ENCODE measurements around the gene SLC7A6.

DNA sequence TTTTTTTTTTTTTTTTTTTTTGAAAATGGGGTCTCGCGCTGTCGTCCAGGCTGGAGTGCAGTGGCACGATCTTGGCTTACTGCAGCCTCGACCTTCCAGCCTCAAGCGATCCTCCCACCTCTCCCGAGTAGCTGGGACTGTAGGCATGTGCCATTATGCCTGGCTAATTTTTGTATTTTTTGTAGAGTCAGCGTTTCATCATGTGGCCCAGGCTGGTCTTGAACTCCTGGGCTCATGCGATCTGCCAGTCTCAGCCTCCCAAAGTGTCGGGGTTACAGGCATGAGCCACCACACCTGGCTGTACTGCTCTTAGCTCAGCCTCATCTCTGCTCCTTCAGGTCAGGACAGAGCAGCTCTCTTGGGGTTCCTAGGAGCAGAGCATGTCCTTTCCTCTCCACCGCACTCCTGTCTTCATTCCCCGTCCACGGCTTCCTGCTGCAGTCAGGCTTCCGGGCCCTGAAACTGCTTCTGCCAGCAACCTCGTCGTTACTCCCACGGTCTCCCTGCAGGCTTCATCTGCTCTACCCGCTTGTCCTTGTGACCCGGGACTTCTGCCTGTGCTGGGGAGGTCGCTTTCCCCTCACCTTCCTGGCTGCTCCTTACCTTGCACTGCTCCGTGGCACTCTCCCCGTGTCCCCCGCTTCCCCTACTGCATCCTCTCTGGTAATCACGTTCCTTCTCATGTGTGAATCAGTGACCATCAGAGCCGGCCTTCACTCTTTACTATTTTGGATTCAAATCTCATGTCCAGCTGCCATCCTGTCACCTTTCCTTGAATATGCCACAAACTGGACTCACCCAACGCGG, 84.5 kb downstream of the SLC7A6 start:
- no peak for TF ChIP-seq EZH2 (IDR thresholded peaks at IDR 0.05; ENCODE audit: low read depth, low read length, severe bottlenecking)
- no peak for TF ChIP-seq POLR2AphosphoS5 (IDR thresholded peaks at IDR 0.05; ENCODE audit: low read depth, low read length)
- no peak for TF ChIP-seq EGR1 (IDR thresholded peaks at IDR 0.05; ENCODE audit: borderline replicate concordance, low read depth, low read length)
- no peak for TF ChIP-seq RAD21 (IDR thresholded peaks at IDR 0.05 in 1 of 2, conservative IDR thresholded peaks at IDR 0.05 in 1 of 2; ENCODE audit: low read depth in 2 of 2, low read length in 2 of 2)
- TF ChIP-seq, protein P1, sequence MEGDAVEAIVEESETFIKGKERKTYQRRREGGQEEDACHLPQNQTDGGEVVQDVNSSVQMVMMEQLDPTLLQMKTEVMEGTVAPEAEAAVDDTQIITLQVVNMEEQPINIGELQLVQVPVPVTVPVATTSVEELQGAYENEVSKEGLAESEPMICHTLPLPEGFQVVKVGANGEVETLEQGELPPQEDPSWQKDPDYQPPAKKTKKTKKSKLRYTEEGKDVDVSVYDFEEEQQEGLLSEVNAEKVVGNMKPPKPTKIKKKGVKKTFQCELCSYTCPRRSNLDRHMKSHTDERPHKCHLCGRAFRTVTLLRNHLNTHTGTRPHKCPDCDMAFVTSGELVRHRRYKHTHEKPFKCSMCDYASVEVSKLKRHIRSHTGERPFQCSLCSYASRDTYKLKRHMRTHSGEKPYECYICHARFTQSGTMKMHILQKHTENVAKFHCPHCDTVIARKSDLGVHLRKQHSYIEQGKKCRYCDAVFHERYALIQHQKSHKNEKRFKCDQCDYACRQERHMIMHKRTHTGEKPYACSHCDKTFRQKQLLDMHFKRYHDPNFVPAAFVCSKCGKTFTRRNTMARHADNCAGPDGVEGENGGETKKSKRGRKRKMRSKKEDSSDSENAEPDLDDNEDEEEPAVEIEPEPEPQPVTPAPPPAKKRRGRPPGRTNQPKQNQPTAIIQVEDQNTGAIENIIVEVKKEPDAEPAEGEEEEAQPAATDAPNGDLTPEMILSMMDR (IDR thresholded peaks at IDR 0.05; ENCODE audit: control extremely low read depth in 1 of 3, insufficient read depth in 1 of 3, low read depth in 1 of 3, low read length in 3 of 3), result no peak
